NCI-H2029 treated with DMSO at 0.1 percent for 48 hours (cell line): ENCODE results near the gene SGO1.

Experiments used
- DNase-seq: peaks from one replicate; lab custom pipeline; 2025; lab: John Stamatoyannopoulos, UW

SGO1 gene

GRCh38 chr3:20154928-20155327, 31.1 kb downstream of the SGO1 start:
- no peak for DNase-seq

GRCh38 chr3:20154078-20154477, 31.9 kb downstream of the SGO1 start:
- no peak for DNase-seq

GRCh38 chr3:20148466-20148865, 37.5 kb downstream of the SGO1 start:
- no peak for DNase-seq

- DNase-seq: no peak
Measured at GRCh38 chr3:20147361-20147760, 38.6 kb downstream of the SGO1 start.

- no peak for DNase-seq
Measured at GRCh38 chr3:20146301-20146700, 39.7 kb downstream of the SGO1 start.

GRCh38 chr3:20145874-20146273, 40.1 kb downstream of the SGO1 start:
- DNase-seq: no peak

GRCh38 chr3:20143519-20143918, 42.5 kb downstream of the SGO1 start:
- no peak for DNase-seq

- no peak for DNase-seq
Measured at GRCh38 chr3:20142517-20142916, 43.5 kb downstream of the SGO1 start.

GRCh38 chr3:20141851-20142250, 44.2 kb downstream of the SGO1 start:
- no peak for DNase-seq

- no peak for DNase-seq
Measured at GRCh38 chr3:20141316-20141715, 44.7 kb downstream of the SGO1 start.

- DNase-seq: no peak
Measured at GRCh38 chr3:20140881-20141280, 45.1 kb downstream of the SGO1 start.

- no peak for DNase-seq
Measured at GRCh38 chr3:20137647-20138046, 48.4 kb downstream of the SGO1 start.

- no peak for DNase-seq
Measured at GRCh38 chr3:20136231-20136630, 49.8 kb downstream of the SGO1 start.

GRCh38 chr3:20130106-20130505, 55.9 kb downstream of the SGO1 start:
- no peak for DNase-seq

GRCh38 chr3:20128358-20128757, 57.6 kb downstream of the SGO1 start:
- DNase-seq: no peak

GRCh38 chr3:20125897-20126296, 60.1 kb downstream of the SGO1 start:
- no peak for DNase-seq

- DNase-seq: no peak
Measured at GRCh38 chr3:20125289-20125688, 60.7 kb downstream of the SGO1 start.

GRCh38 chr3:20123131-20123652, 62.8 kb downstream of the SGO1 start:
- no peak for DNase-seq

- no peak for DNase-seq
Measured at GRCh38 chr3:20121088-20121487, 64.9 kb downstream of the SGO1 start.
